IPS-20b (cell line): ENCODE measurements around the gene KCNG2.

Source experiments
- H3K27ac ChIP-seq: one replicate; pipeline ENCODE4 v1.5.1; 2013; ENCODE audit warnings: low read length
- H3K27me3 ChIP-seq: 2 replicates; pipeline ENCODE4 v1.6.1; 2013; ENCODE audit warnings: mild to moderate bottlenecking, low read length, inconsistent platforms; ENCODE audit not compliant: insufficient read depth
- H3K36me3 ChIP-seq: 2 replicates; pipeline ENCODE4 v1.6.1; 2013; ENCODE audit warnings: low read depth, mild to moderate bottlenecking, inconsistent platforms, low read length, moderate library complexity; ENCODE audit not compliant: insufficient read depth
- H3K4me1 ChIP-seq: 2 replicates; pipeline ENCODE4 v1.6.1; 2013; ENCODE audit warnings: mild to moderate bottlenecking, control low read depth, inconsistent platforms, low read length, moderate library complexity; ENCODE audit not compliant: insufficient read depth
- H3K4me3 ChIP-seq: 2 replicates; pipeline ENCODE4 v1.5.1; 2013; ENCODE audit warnings: mild to moderate bottlenecking, low read length, inconsistent platforms
- H3K9ac ChIP-seq: 2 replicates; pipeline ENCODE4 v1.6.1; 2013; ENCODE audit warnings: low read depth, mild to moderate bottlenecking, inconsistent platforms, low read length, moderate library complexity
- H3K9me3 ChIP-seq: 2 replicates; pipeline ENCODE4 v1.6.1; 2013; ENCODE audit warnings: mild to moderate bottlenecking, low read depth, low read length, inconsistent platforms; ENCODE audit not compliant: insufficient read depth

Gene KCNG2

GRCh38 chr18:79755496-79756142 lies 42.1 kb upstream of the KCNG2 start:
- no peak overlapping the region for H3K27ac ChIP-seq
- H3K27me3 ChIP-seq, result no peaks in the 10 kb centered on the region
- no peaks in the 10 kb centered on the region; the same call in none of the 2 replicates for H3K9me3 ChIP-seq
- H3K4me3 ChIP-seq, result no peak overlapping the region
- H3K4me1 ChIP-seq, result no peaks in the 10 kb centered on the region
- no peak overlapping the region for H3K9ac ChIP-seq
- peaks cover 16% of the 10 kb centered on the region for H3K36me3 ChIP-seq

GRCh38 chr18:79756143-79756500 lies 41.6 kb upstream of the KCNG2 start:
- Histone ChIP-seq H3K4me1 (no peaks in the 10 kb centered on the region), H3K9me3 (no peaks in the 10 kb centered on the region; the same call in none of the 2 replicates), H3K27ac (no peak overlapping the region), H3K36me3 (peaks cover 16% of the 10 kb centered on the region), H3K4me3 (no peak overlapping the region), H3K27me3 (no peaks in the 10 kb centered on the region), H3K9ac (no peak overlapping the region)

- no peak overlapping the region for H3K9ac ChIP-seq
- no peak overlapping the region for H3K4me3 ChIP-seq
- no peaks in the 10 kb centered on the region; the same call in none of the 2 replicates for H3K9me3 ChIP-seq
- H3K27me3 ChIP-seq, result no peaks in the 10 kb centered on the region
- H3K36me3 ChIP-seq, result peaks cover 16% of the 10 kb centered on the region
- H3K4me1 ChIP-seq, result no peaks in the 10 kb centered on the region
- no peak overlapping the region for H3K27ac ChIP-seq
These were observed 40.9 kb upstream of the KCNG2 start for GRCh38 chr18:79756826-79757225.

DNA sequence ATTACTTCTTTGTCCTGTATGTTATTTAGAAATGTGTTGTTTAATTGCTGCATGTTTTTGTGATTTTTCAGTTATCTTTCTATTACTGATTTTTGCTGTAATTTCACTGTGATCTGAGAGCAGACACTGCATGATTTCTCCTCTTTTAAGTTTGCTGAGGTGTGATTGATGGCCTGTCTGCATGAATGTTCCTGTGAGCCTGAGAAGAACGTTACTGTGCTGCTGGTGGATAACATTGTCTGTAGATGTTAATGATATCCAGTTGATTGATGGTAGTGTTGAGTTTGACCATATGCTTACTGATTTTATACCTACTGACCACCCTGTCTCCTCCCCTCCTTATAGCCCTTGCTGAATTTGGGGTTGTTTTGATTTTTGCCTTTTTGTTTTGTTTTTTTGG lies 37.4 kb upstream of the KCNG2 start:
- Histone ChIP-seq H3K9ac (no peak overlapping the region), H3K4me3 (no peak overlapping the region), H3K4me1 (no peaks in the 10 kb centered on the region), H3K9me3 (no peaks in the 10 kb centered on the region; the same call in 1 of the 2 replicates), H3K27ac (no peak overlapping the region), H3K27me3 (no peaks in the 10 kb centered on the region), H3K36me3 (no peaks in the 10 kb centered on the region; the same call in 1 of the 2 replicates)

- no peak overlapping the region for H3K27ac ChIP-seq
- no peaks in the 10 kb centered on the region for H3K36me3 ChIP-seq
- H3K4me1 ChIP-seq, result no peaks in the 10 kb centered on the region
- H3K27me3 ChIP-seq, result no peaks in the 10 kb centered on the region
- no peak overlapping the region for H3K9ac ChIP-seq
- no peaks in the 10 kb centered on the region; the same call in 1 of the 2 replicates for H3K9me3 ChIP-seq
- H3K4me3 ChIP-seq, result no peak overlapping the region
These were observed 36.9 kb upstream of the KCNG2 start for GRCh38 chr18:79760881-79761280.

DNA sequence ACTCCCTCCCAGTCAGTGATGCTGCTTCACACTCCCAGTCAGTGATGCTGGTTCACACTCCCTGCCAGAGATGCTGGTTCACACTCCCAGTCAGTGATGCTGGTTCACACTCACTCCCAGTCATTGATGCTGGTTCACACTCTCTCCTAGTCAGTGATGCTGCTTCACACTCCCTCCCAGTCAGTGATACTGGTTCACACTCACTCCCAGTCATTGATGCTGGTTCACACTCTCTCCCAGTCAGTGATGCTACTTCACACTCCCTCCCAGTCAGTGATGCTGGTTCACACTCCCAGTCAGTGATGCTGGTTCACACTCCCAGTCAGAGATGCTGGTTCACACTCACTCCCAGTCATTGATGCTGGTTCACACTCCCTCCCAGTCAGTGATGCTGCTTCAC lies 34.3 kb upstream of the KCNG2 start:
- Histone ChIP-seq H3K4me1 (no peaks in the 10 kb centered on the region), H3K27ac (no peak overlapping the region), H3K36me3 (no peaks in the 10 kb centered on the region), H3K4me3 (no peak overlapping the region), H3K9ac (no peak overlapping the region), H3K27me3 (no peaks in the 10 kb centered on the region; the same call in 1 of the 2 replicates), H3K9me3 (peaks cover 8% of the 10 kb centered on the region; the same call in 1 of the 2 replicates)

DNA sequence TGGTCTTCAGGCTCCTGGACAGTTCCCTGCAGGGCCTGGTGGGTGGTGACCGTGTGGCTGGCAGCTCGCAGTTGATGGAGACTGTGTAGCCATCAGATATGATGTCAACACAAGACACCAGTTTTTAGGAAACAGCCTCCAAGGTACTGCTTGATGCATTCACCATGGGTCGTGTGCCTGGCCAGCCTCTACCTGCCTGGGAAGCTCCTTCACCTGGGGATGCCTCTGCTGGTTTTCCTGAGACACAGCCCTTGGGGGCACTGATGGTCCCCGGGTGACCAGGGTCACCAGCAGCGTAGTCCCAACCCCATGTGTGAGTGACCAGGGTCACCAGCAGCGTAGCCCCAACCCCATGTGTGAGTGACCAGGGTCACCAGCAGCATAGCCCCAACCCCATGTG lies 33.6 kb upstream of the KCNG2 start:
- Histone ChIP-seq H3K9me3 (peaks cover 8% of the 10 kb centered on the region; the same call in 1 of the 2 replicates), H3K4me1 (no peaks in the 10 kb centered on the region), H3K36me3 (no peaks in the 10 kb centered on the region), H3K27ac (no peak overlapping the region), H3K4me3 (no peak overlapping the region), H3K27me3 (no peaks in the 10 kb centered on the region; the same call in 1 of the 2 replicates), H3K9ac (no peak overlapping the region)

DNA sequence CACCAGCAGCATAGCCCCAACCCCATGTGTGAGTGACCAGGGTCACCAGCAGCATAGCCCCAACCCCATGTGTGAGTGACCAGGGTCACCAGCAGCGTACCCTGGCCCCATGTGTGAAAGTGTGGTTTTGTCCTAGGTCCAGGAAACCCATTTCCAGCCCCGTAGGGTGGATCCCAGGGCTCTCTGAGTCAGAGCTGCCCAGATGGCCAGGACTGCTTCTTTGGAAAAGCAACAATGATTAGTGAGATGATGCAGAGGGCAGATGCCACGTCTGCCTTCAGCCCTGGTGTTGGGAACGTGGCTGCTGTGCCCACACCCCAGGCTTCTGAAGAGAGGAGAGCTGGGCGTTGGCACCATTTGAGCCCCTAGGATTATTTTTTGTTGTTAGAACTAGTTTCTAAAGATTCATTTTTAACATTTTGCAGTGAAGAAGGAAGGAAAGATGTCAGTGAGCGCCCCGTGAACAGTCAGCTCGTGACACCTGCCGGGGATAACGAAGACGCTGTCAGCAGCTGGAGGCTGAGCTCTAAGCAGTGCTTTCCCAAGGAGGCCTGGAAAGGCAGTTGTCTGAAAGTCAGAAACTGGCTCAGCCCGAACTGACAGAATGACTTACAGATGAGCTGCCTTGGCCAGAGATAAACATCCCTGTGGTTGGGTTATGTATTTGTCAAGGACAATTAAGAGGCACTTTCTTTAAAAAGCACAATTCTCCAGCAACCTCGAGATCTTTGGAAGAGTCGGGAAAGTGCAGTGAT lies 32.1 kb upstream of the KCNG2 start:
- Histone ChIP-seq H3K27ac (no peak overlapping the region), H3K4me3 (no peak overlapping the region)

GRCh38 chr18:79766308-79766707 lies 31.4 kb upstream of the KCNG2 start:
- no peaks in the 10 kb centered on the region for H3K4me1 ChIP-seq
- peaks cover 8% of the 10 kb centered on the region; the same call in 1 of the 2 replicates for H3K9me3 ChIP-seq
- no peaks in the 10 kb centered on the region for H3K36me3 ChIP-seq
- no peaks in the 10 kb centered on the region; the same call in 1 of the 2 replicates for H3K27me3 ChIP-seq
- no peak overlapping the region for H3K4me3 ChIP-seq
- H3K27ac ChIP-seq, result no peak overlapping the region
- H3K9ac ChIP-seq, result no peak overlapping the region

More for the DNA sequence above, 32.1 kb upstream of the KCNG2 start:
- Histone ChIP-seq H3K9ac (no peak overlapping the region), H3K9me3 (peaks cover 8% of the 10 kb centered on the region; the same call in 1 of the 2 replicates), H3K27me3 (no peaks in the 10 kb centered on the region; the same call in 1 of the 2 replicates), H3K36me3 (no peaks in the 10 kb centered on the region), H3K4me1 (no peaks in the 10 kb centered on the region)

DNA sequence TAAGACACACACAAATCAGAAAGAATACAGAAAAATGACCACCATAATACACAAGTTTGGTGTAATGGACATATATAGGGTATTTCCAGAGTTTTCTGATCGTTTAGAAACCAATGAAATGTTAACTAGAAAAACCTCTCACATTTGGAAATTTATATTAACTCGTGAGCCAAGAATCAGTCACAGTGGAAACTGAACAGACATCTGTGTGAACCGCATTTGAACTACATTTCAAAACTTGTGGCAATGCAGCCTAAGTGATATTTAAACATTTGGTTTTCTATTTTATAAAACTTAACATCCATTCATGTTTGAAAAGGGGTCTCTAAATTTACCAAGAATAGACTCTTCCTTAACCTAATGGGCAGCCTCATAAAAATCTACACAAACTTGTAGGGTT lies 29.0 kb upstream of the KCNG2 start:
- peaks cover 8% of the 10 kb centered on the region; the same call in 1 of the 2 replicates for H3K9me3 ChIP-seq
- no peak overlapping the region for H3K9ac ChIP-seq
- no peaks in the 10 kb centered on the region for H3K4me1 ChIP-seq
- no peak overlapping the region for H3K4me3 ChIP-seq
- no peak overlapping the region for H3K27ac ChIP-seq
- no peaks in the 10 kb centered on the region; the same call in 1 of the 2 replicates for H3K27me3 ChIP-seq
- no peaks in the 10 kb centered on the region for H3K36me3 ChIP-seq

- no peaks in the 10 kb centered on the region; the same call in 1 of the 2 replicates for H3K27me3 ChIP-seq
- H3K4me1 ChIP-seq, result no peaks in the 10 kb centered on the region
- peaks cover 8% of the 10 kb centered on the region; the same call in 1 of the 2 replicates for H3K9me3 ChIP-seq
- H3K9ac ChIP-seq, result no peak overlapping the region
- H3K4me3 ChIP-seq, result no peak overlapping the region
- H3K36me3 ChIP-seq, result no peaks in the 10 kb centered on the region
- H3K27ac ChIP-seq, result no peak overlapping the region
These were observed 27.8 kb upstream of the KCNG2 start for GRCh38 chr18:79769698-79770500.
